Bronchial epithelial cell (primary cell): Measurements from ENCODE around the gene TASP1. TPM values are rescaled to one million over a fixed set of nuclear protein-coding genes. Genes with fewer than 3 reads are reported as not detected.

Experiments
- DNase-seq: peaks from one replicate; pipeline ENCODE4 v3.0.0-alpha.2; 2010; ENCODE audit warnings: low read depth
- FAIRE-seq: peaks from 2 replicates; lab custom pipeline; 2011; peaks lifted over from hg19 to GRCh38; lab: Jason Lieb, UNC
- H3K27me3 ChIP-seq: 2 replicates; pipeline ENCODE4 v1.5.1; 2011; ENCODE audit warnings: low read length; ENCODE audit not compliant: control insufficient read depth, insufficient read depth
- H3K36me3 ChIP-seq: 2 replicates; pipeline ENCODE4 v1.5.1; 2011; ENCODE audit warnings: low read length; ENCODE audit not compliant: control insufficient read depth, insufficient read depth
- H3K4me3 ChIP-seq: 2 replicates; pipeline ENCODE4 v1.5.1; 2011; ENCODE audit warnings: mild to moderate bottlenecking, low read depth, low read length, control low read depth
- CTCF ChIP-seq: IDR thresholded peaks from 2 replicates; pipeline ENCODE4 v1.5.1; 2011; ENCODE audit warnings: mild to moderate bottlenecking, moderate library complexity, low read length, control low read depth, inconsistent platforms; ENCODE audit not compliant: insufficient read depth, severe bottlenecking
- total RNA-seq: library from RNA; depleted of rRNA; stranded (reverse); fragments of >200 nt; gene quantifications from 2 replicates; pipeline ENCODE4 v1.2.1, GENCODE V29; 2014

The TASP1 gene
- total RNA-seq, 1 donor from 2014 or later: 18.7 TPM

GRCh38 chr20:13452470-13453124, 186.1 kb downstream of the TASP1 start:
- DNase-seq (no peak), FAIRE-seq (no peak)
- Histone ChIP-seq H3K27me3 (no peaks in the 10 kb centered on the region), H3K4me3 (no peak overlapping the region), H3K36me3 (no peaks in the 10 kb centered on the region)
- no peak for TF ChIP-seq CTCF

DNA sequence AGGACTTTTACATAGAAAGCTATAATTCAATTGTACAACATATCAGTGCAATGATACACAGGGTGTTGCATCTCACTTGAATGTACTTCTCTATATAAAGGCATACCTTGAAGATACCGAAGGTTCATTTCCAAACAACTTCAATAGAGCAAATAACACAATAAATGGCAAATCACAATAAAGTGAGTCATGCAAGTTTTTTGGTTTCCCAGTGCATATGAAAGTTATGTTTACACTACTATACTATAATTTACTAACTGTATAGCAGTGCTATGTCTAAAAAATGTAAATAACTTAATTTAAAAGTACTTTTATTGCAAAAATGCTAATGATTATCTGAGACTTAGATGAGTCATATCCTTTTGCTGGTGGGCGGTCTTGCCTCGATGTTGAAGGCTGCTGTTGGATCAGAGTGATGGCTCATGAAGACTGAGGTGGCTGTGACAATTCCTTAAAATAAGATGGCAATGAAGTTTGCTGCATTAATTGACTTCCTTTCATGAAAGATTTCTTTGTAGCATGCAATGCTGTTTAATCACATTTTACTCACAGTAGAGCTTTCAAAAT, 188.8 kb downstream of the TASP1 start:
- Histone ChIP-seq H3K27me3 (no peaks in the 10 kb centered on the region), H3K36me3 (no peaks in the 10 kb centered on the region), H3K4me3 (no peak overlapping the region)
- FAIRE-seq: no peak
- DNase-seq: peak; percentile 17
- no peak for TF ChIP-seq CTCF

GRCh38 chr20:13447385-13448180, 191.1 kb downstream of the TASP1 start:
- DNase-seq: no peak
- no peak for FAIRE-seq
- TF ChIP-seq CTCF: no peak
- H3K4me3 ChIP-seq: no peak overlapping the region
- H3K27me3 ChIP-seq: no peaks in the 10 kb centered on the region
- no peaks in the 10 kb centered on the region for H3K36me3 ChIP-seq

DNA sequence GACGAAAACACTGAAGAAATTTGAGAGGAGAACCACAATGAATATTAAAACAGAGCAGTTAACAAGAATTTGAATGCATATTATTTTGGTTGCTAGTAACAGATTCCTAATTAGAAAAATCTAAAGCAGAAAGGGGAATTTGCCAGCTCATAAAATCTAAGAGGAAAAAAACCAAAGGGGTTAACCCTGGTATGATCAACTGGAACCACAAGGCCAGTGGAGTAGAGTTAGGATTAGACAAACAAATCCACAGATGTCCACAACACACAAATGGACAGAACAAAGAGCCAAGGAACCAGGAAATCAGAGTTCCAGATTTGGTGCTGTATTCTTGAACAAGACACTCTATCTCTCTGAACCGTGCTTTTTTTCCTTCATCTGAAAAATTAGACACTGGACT, 195.0 kb downstream of the TASP1 start:
- DNase-seq (no peak), FAIRE-seq (no peak)
- no peak for TF ChIP-seq CTCF
- Histone ChIP-seq H3K4me3 (no peak overlapping the region), H3K27me3 (no peaks in the 10 kb centered on the region), H3K36me3 (no peaks in the 10 kb centered on the region)

- no peak for TF ChIP-seq CTCF
- DNase-seq: no peak
- H3K4me3 ChIP-seq: no peak overlapping the region
- no peak for FAIRE-seq
- H3K27me3 ChIP-seq: no peaks in the 10 kb centered on the region
- H3K36me3 ChIP-seq: no peaks in the 10 kb centered on the region
Observed at GRCh38 chr20:13442986-13443385, 195.7 kb downstream of the TASP1 start.
